H9 (cell line): ENCODE measurements around the gene LRRC27. TPM values are rescaled to one million over a fixed set of nuclear protein-coding genes. Genes with fewer than 3 reads are reported as not detected.
A peak's percentile ranks its signal among the peaks of the same experiment; 100 is the strongest.

ENCODE experiments used
- DNase-seq: peaks from one replicate; pipeline ENCODE4 v3.0.0-alpha.2; 2017
- H2AFZ ChIP-seq: one replicate; pipeline ENCODE4 v1.6.1; 2013; ENCODE audit warnings: mild to moderate bottlenecking, low read length, control low read depth, moderate library complexity
- H2AK5ac ChIP-seq: 2 replicates; pipeline ENCODE4 v1.6.1; 2013; ENCODE audit warnings: low read length, control low read depth, mixed read lengths; ENCODE audit not compliant: insufficient read length
- H2BK120ac ChIP-seq: one replicate; pipeline ENCODE4 v1.6.1; 2013; ENCODE audit warnings: low read depth, mild to moderate bottlenecking, low read length, control low read depth, inconsistent platforms; ENCODE audit not compliant: poor library complexity, severe bottlenecking
- H2BK12ac ChIP-seq: 2 replicates; pipeline ENCODE4 v1.6.1; 2013; ENCODE audit warnings: low read length, control low read depth, mixed read lengths, low read depth; ENCODE audit not compliant: insufficient read length
- H2BK15ac ChIP-seq: 2 replicates; pipeline ENCODE4 v1.6.1; 2013; ENCODE audit warnings: low read depth, low read length, control low read depth
- H2BK20ac ChIP-seq: one replicate; pipeline ENCODE4 v1.6.1; 2013; ENCODE audit warnings: low read depth, mild to moderate bottlenecking, low read length, control low read depth, inconsistent platforms; ENCODE audit not compliant: poor library complexity, severe bottlenecking
- H2BK5ac ChIP-seq: 2 replicates; pipeline ENCODE4 v1.6.1; 2013; ENCODE audit warnings: low read length, control low read depth, mixed read lengths; ENCODE audit not compliant: insufficient read length
- H3K14ac ChIP-seq: 2 replicates; pipeline ENCODE4 v1.6.1; 2013; ENCODE audit warnings: low read length, control low read depth; ENCODE audit not compliant: insufficient read depth
- H3K18ac ChIP-seq: 2 replicates; pipeline ENCODE4 v1.6.1; 2013; ENCODE audit warnings: low read depth, mild to moderate bottlenecking, mixed read lengths, low read length, control low read depth; ENCODE audit not compliant: insufficient read length
- H3K23ac ChIP-seq: 2 replicates; pipeline ENCODE4 v1.6.1; 2013; ENCODE audit warnings: low read length, control low read depth, mixed read lengths, low read depth; ENCODE audit not compliant: insufficient read length
- H3K23me2 ChIP-seq: 2 replicates; pipeline ENCODE4 v1.6.1; 2013; ENCODE audit warnings: low read depth, mild to moderate bottlenecking, mixed read lengths, low read length, control low read depth; ENCODE audit not compliant: insufficient read length, poor library complexity, severe bottlenecking
- H3K27ac ChIP-seq: 2 replicates; pipeline ENCODE4 v1.5.1; 2013; ENCODE audit warnings: low read length, control low read depth, mixed read lengths, low read depth; ENCODE audit not compliant: insufficient read length
- H3K27me3 ChIP-seq: 2 replicates; pipeline ENCODE4 v1.6.1; 2013; ENCODE audit warnings: low read length, control low read depth, inconsistent platforms; ENCODE audit not compliant: insufficient read depth
- H3K4ac ChIP-seq: 2 replicates; pipeline ENCODE4 v1.6.1; 2013; ENCODE audit warnings: low read depth, mild to moderate bottlenecking, control low read depth, inconsistent platforms, low read length, moderate library complexity
- H3K4me1 ChIP-seq: 2 replicates; pipeline ENCODE4 v1.6.1; 2013; ENCODE audit warnings: low read length, control low read depth, inconsistent platforms; ENCODE audit not compliant: insufficient read depth
- H3K4me2 ChIP-seq: 2 replicates; pipeline ENCODE4 v1.6.1; 2013; ENCODE audit warnings: low read length, control low read depth, mixed read lengths; ENCODE audit not compliant: insufficient read length, insufficient read depth
- H3K56ac ChIP-seq: 2 replicates; pipeline ENCODE4 v1.6.1; 2013; ENCODE audit warnings: low read depth, mild to moderate bottlenecking, mixed read lengths, low read length, control low read depth; ENCODE audit not compliant: insufficient read length
- H3K79me1 ChIP-seq: 2 replicates; pipeline ENCODE4 v1.6.1; 2013; ENCODE audit warnings: low read depth, mild to moderate bottlenecking, moderate library complexity, low read length, control low read depth, inconsistent platforms; ENCODE audit not compliant: insufficient read depth, poor library complexity, severe bottlenecking
- H3K79me2 ChIP-seq: 2 replicates; pipeline ENCODE4 v1.6.1; 2013; ENCODE audit warnings: low read length, control low read depth, inconsistent platforms; ENCODE audit not compliant: insufficient read depth
- H3K9ac ChIP-seq: 2 replicates; pipeline ENCODE4 v1.6.1; 2013; ENCODE audit warnings: low read length, control low read depth, mixed read lengths; ENCODE audit not compliant: insufficient read length; ENCODE audit errors: extremely low read depth
- H3K9me3 ChIP-seq: one replicate; pipeline ENCODE4 v1.6.1; 2013; ENCODE audit warnings: low read depth, low read length, inconsistent platforms; ENCODE audit not compliant: control insufficient read depth
- H3T11ph ChIP-seq: one replicate; pipeline ENCODE4 v1.6.1; 2013; ENCODE audit warnings: mild to moderate bottlenecking, low read length, control low read depth, inconsistent platforms
- H4K20me1 ChIP-seq: one replicate; pipeline ENCODE4 v1.6.1; 2013; ENCODE audit not compliant: control insufficient read depth, insufficient read length, insufficient read depth
- H4K5ac ChIP-seq: 2 replicates; pipeline ENCODE4 v1.6.1; 2013; ENCODE audit warnings: low read depth, mild to moderate bottlenecking, mixed read lengths, low read length, control low read depth; ENCODE audit not compliant: insufficient read length
- H4K8ac ChIP-seq: replicated peaks from 2 replicates; pipeline ENCODE4 v1.6.1; 2013; ENCODE audit warnings: low read length, control low read depth, mixed read lengths, low read depth; ENCODE audit not compliant: insufficient read length
- H4K91ac ChIP-seq: 2 replicates; pipeline ENCODE4 v1.6.1; 2013; ENCODE audit warnings: low read depth, mild to moderate bottlenecking, moderate library complexity, mixed read lengths, low read length, control low read depth; ENCODE audit not compliant: insufficient read length
- H3K27ac Mint-ChIP-seq, 3 experiments: 2 replicates in 2 of 3; 3 replicates in 1 of 3; pipeline ENCODE4 v1.8.0; 2020 to 2021; ENCODE audit warnings: mixed read lengths in 3 of 3, mild to moderate bottlenecking in 1 of 3, moderate library complexity in 1 of 3
- H3K27me3 Mint-ChIP-seq: 2 replicates; pipeline ENCODE4 v1.8.0; 2021; ENCODE audit warnings: low read depth, mild to moderate bottlenecking, moderate library complexity, mixed read lengths
- H3K36me3 Mint-ChIP-seq, 3 experiments: 2 replicates in 2 of 3; 3 replicates in 1 of 3; pipeline ENCODE4 v1.8.0; 2020 to 2021; ENCODE audit warnings: low read depth in 3 of 3, mixed read lengths in 3 of 3; ENCODE audit not compliant: insufficient read depth in 1 of 3
- H3K4me1 Mint-ChIP-seq, 2 experiments: 2 replicates each; pipeline ENCODE4 v1.8.0; 2020; ENCODE audit warnings: mixed read lengths in 2 of 2
- H3K4me3 Mint-ChIP-seq, 2 experiments: 2 replicates in 1 of 2; 3 replicates in 1 of 2; pipeline ENCODE4 v1.8.0; 2020 to 2021; ENCODE audit warnings: mild to moderate bottlenecking in 2 of 2, mixed read lengths in 2 of 2, moderate library complexity in 1 of 2
- H3K9me3 Mint-ChIP-seq, 2 experiments: 2 replicates in 1 of 2; 3 replicates in 1 of 2; pipeline ENCODE4 v1.8.0; 2020; ENCODE audit warnings: mild to moderate bottlenecking in 2 of 2, mixed read lengths in 2 of 2, moderate library complexity in 1 of 2
- CTCF ChIP-seq: fragments of 200-600 bp; sonication (generic); conservative IDR thresholded peaks from 3 replicates; pipeline ENCODE4 v1.8.0; 2021; ENCODE audit warnings: antibody characterized with exemption, mild to moderate bottlenecking
- WGBS: extraction: QIAGEN DNeasy Blood & Tissue Kit; methylation state at CpG from one replicate; pipeline ENCODE4 v1.1.7; 2013; ENCODE audit warnings: missing lambda C conversion rate, low lambda C conversion rate, mixed read lengths; ENCODE audit not compliant: insufficient read length; ENCODE audit errors: extremely low coverage; 5-methylcytosine and 5-hydroxymethylcytosine counted together
- total RNA-seq: library from RNA; stranded (reverse); gene quantifications from 2 replicates; pipeline ENCODE4 v1.2.1, GENCODE V29; 2021

LRRC27 gene
- total RNA-seq, 1 experiment from 2014 or later = 2.7 TPM

GRCh38 chr10:132410056-132410778 lies 78.2 kb downstream of the LRRC27 start:
- no peak overlapping the region for H2BK15ac ChIP-seq
- DNase-seq = no peak
- Mint-ChIP-seq H3K9me3 (no peaks in the 10 kb centered on the region), H3K4me3 (no peak overlapping the region), H3K4me1 (peaks cover 46 to 58% of the 10 kb centered on the region in 2 experiments), H3K27ac (peak overlapping the region; percentile 72 to 89 (median 86); a peak in 6 of 7 replicates), H3K36me3 (peaks cover 3 to 17% (median 8%) of the 10 kb centered on the region in 3 experiments), H3K27me3 (no peaks in the 10 kb centered on the region)
- no peak overlapping the region for H3K14ac ChIP-seq
- no peak overlapping the region for H3K4ac ChIP-seq
- H4K91ac ChIP-seq = no peak overlapping the region
- H3K23ac ChIP-seq = no peak overlapping the region
- H3K79me1 ChIP-seq = no peaks in the 10 kb centered on the region
- H3K18ac ChIP-seq = no peak overlapping the region
- H3K4me1 ChIP-seq = peaks cover 8% of the 10 kb centered on the region; the same call in 1 of the 2 replicates
- H3K56ac ChIP-seq = no peak overlapping the region
- no peak overlapping the region for H2AK5ac ChIP-seq
- no CpG with 5 or more reads among the region's 28 CpGs for WGBS
- no peak overlapping the region for H2AFZ ChIP-seq
- H3K27me3 ChIP-seq = no peaks in the 10 kb centered on the region
- no peaks in the 10 kb centered on the region for H3K23me2 ChIP-seq
- H3K79me2 ChIP-seq = no peaks in the 10 kb centered on the region; the same call in 1 of the 2 replicates
- H3T11ph ChIP-seq = no peak overlapping the region
- no peak for TF ChIP-seq CTCF
- no peak overlapping the region for H2BK5ac ChIP-seq
- H2BK120ac ChIP-seq = no peak overlapping the region
- no peak overlapping the region for H4K5ac ChIP-seq
- no peak overlapping the region for H3K4me2 ChIP-seq
- H2BK12ac ChIP-seq = no peak overlapping the region
- no peak overlapping the region for H3K27ac ChIP-seq
- no peak overlapping the region for H3K9ac ChIP-seq
- H4K8ac ChIP-seq = no peak overlapping the region
- no peak overlapping the region for H2BK20ac ChIP-seq
- H3K9me3 ChIP-seq = no peaks in the 10 kb centered on the region
- H4K20me1 ChIP-seq = no peaks in the 10 kb centered on the region
